ENCODE data around the gene MZT2B.
"Not testable (repeated sequence)": the region's sequence is repeated elsewhere in the genome, so short reads cannot be mapped to it uniquely, and the experiment has no call there.

Gene MZT2B

GRCh38 chr2:130181880-130182682 is at the start of gene MZT2B:
Gene MZT2B (plus strand): TSS chr2:130182262. CDS start chr2:130182283, 21 bp downstream.
- DNase-seq (ENCODE audit: extremely low read depth in 1 of 2, low read depth in 1 of 2): peak; percentile 58 to 84

DNA sequence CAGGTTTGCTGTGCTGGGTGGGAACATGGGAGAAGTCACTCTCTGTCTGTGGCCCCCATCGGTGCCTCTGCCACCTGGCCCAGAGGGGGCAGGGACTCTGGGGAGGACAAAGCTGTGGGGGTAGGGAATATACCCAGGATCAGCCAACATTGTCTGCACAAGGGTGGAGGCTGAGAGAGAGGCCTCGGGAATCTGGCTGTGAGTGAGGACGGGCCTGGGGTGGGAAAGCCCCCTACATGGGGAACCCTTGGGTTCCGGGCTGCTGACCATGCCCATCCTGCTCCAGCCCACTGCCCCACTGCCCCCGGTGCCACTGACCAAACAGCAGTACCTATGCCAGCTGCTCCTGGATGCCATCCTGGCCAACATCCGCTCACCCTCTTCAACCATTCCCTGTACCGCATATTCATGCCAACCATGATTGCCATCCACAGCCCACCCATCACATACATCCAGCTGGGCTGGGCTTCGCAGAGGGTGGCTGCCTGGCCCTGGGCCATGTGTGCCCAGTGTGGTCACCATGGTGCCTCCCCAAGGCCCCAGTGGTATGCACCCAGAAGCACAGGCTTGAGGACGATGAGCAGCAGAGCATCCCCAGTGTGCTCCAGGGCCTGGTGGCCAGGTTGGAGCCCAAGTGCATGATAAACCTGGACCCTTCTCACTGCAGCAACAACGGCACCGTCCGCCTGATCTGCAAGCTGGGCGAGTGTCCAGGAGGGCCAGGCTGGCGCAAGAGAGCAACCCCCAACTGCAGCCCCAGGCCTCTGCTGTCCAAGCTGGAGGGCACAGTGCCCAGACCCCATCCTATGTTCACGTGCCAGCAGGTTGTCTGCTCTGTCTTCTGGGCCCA is 46.1 kb upstream of the MZT2B start:
- DNase-seq (ENCODE audit: extremely low read depth in 1 of 2, low read depth in 1 of 2): no peak

- DNase-seq (ENCODE audit: extremely low read depth in 1 of 2, low read depth in 1 of 2): not testable (repeated sequence)
Measured at GRCh38 chr2:130136546-130136945, 45.5 kb upstream of the MZT2B start.

DNA sequence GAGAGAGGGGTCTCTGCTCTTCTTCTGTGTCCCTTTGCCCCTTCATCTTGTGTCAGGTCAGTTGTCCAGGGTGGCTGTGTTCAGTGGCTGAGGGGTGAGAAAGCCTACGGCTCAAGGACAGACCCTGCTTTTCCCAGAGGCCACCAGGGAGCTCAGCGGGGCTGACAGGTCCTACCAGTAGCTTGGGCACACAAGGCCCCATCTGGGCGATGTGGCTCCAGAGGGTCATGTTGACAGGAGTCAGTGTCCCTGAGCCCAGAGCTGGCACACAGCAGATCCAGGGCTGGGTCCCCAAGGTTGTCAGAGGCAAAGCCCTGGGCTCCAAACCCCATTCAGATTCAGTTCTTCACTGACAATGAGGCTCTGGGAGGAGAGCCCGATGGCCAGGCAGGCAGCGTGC is 44.9 kb upstream of the MZT2B start:
- not testable (repeated sequence) for DNase-seq (ENCODE audit: extremely low read depth in 1 of 2, low read depth in 1 of 2)

DNA sequence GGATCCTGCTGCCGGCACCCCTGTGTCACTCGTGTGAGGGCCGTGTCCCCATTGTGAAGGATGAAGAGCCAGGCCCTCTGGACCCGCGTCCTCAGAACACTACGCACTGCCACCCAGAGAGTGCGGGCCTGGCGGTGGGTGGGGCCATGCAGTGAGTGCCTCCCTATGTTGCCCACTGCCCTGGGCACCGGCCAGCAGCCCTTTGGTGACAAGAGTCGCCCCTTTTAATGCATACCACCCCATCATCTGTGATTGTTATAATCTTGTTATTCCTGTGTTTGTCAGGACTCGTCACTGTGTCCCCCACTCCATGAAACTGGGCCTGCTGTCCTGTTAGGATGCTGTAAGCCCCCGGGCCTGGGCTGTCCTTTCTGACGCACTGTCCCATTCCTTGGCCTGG is 43.7 kb upstream of the MZT2B start:
- DNase-seq (ENCODE audit: extremely low read depth in 1 of 2, low read depth in 1 of 2): not testable (repeated sequence)

DNA sequence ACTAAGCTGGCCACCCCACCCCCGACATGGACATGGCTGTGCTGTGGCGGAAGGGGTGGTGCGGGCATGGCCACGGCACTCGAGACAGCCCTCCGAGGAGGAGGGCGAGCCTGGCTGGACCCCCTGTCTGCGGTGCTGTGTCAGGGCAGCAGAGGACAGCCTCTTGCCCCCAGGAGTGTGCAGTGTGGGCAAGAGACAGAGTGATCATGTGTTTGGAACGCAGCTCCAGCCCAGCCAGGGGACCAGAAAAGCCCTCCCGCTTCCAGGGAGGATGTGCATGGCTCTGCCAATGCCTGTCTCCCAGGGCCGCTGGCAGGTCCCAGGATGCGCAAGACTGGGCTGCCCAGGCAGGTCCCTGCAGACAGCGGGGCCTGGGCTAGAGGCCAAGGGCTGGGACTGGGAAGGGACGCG is 43.2 kb upstream of the MZT2B start:
- DNase-seq (ENCODE audit: extremely low read depth in 1 of 2, low read depth in 1 of 2): not testable (repeated sequence)

DNA sequence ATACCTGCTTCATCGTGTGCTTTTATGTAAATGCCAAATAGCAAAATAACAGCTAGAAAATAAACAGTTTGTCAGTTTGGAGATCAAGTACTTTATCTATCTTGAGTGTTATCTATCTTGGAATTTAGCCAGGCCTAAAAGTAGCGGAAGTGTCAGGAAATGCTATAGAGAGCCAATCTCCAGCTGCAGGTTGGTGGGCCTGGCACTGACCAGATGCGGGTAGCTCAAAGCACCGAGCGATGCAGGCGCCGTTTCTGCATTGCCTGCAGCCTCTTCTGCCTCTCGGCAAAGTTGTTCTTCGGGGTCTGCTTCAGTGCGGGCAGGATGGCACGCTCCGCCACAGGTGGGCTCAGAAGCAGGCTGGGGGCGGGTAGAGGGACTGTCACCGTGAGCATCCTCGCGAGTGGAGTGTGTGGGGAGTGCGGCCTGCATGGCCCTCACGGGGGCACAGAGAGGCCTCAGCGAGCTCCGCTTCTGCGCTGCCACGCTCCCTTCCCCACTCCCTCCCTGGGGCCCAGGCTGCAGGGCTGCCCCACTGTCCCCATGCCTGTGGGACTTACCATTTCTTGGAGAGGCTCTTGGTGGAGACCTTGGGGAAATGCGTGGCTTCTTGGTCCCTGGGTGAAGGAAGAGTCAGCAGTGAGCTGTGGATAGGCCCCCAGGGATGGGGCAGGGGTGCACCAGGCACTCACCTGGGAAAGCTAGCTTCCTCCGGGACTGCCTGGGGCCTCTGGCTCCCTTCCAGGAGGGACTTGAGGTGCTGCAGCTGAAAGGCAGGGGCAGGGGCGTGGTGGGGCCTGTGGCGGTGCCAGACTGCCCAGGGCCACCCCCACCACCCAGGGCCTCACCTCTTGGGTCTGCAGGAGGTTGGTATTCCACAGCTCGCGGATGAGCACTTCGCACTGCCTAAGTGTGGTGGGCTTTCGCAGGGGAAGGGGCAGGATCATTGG is 42.5 kb upstream of the MZT2B start:
- DNase-seq (ENCODE audit: extremely low read depth in 1 of 2, low read depth in 1 of 2): not testable (repeated sequence)

DNA sequence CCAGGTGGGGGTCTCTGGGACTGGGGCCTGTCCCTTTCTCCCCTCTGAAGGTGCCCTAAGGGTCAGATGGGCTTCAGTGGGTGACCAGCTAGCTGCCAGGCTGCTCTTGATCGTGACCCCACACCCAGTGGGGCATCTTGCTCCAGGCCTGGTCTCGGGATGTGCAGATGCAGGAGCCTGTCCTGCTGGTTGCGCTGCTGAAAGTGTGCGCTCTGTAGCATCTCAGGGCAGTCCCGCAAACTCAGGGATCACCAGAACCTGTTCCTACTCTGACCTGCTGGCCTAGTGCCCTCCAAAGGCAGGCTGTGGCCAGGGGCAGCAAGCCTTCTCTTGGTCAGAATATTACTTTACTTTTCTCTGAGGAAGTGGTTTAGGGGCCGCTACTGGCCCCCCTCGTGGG is 41.5 kb upstream of the MZT2B start:
- not testable (repeated sequence) for DNase-seq (ENCODE audit: extremely low read depth in 1 of 2, low read depth in 1 of 2)

GRCh38 chr2:130141002-130141401 is 41.1 kb upstream of the MZT2B start:
- not testable (repeated sequence) for DNase-seq (ENCODE audit: extremely low read depth in 1 of 2, low read depth in 1 of 2)

DNA sequence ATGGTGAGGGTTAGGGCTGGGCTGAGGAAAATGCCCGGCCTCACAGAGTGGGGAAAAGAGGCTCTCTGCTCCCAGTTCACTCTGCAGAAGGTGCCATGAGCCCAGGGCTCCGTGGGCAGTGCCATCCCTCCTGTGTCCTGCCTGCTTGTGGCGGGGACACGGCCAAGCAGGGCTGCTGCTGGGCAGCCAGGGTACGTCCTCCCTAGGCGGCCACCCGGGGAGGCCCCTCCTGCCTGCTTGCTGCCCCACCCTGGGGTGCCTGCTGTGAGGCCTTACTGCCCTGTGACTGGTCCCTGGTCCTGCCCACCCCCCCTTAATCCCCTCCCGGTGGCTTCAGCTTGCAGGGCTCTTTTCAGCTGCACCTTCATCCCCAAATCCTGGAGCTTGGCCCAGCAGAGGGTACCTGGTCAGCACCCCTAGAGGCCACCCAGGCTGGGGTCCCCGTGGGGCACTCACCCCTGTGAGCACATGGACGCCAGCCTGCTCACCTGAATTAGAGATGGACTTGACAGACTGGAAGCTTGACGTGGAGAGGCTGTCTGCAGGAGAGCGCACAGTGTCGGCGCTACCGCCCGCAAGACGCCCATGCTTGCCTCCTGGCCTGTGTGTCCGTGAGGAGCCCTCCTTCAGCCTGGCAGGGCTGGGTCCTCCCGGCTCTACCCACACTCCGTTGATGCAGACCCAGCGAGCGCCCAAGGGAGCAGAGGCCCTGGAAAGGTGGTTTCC is 40.3 kb upstream of the MZT2B start:
- DNase-seq (ENCODE audit: extremely low read depth in 1 of 2, low read depth in 1 of 2): not testable (repeated sequence)

GRCh38 chr2:130142396-130143265 is 39.4 kb upstream of the MZT2B start:
- not testable (repeated sequence) for DNase-seq (ENCODE audit: extremely low read depth in 1 of 2, low read depth in 1 of 2)

DNA sequence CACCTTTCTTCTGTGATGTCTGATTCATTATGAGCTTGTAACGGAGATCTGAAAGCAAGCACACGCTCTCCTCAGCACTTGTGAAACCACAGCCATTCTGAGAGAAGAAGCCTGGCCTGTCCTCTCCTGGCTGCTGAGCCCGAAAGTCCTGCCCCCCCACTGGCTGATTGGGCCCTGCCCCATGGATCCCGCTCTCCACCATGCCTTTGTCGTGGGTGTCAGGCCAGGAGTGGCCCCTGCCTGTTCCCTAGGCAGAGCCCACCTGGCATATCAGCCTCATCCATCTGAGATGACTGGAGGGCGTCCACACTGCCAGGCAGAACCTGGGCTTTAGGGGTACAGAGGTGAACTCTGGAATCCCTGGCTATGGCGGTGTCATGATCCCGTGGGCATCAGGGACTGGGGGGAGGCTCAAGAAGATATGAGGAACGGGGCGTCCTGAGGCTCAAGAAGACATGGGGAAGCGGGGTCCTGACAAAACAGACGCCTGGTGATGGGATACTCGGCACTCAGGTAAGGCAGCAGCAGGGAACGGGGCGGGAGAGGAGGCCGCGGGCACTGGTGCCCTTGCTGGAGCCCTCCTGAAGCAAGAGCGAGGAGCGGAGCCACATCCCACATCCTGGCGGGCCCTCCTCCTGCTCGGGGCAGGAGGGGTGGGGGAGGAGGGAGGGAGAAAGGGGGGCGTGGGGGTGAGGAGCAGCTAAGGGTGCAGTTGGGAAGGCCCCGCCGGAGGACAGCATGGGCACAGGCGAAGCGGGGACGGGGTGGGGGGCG is 38.6 kb upstream of the MZT2B start:
- not testable (repeated sequence) for DNase-seq (ENCODE audit: extremely low read depth in 1 of 2, low read depth in 1 of 2)

- DNase-seq (ENCODE audit: extremely low read depth in 1 of 2, low read depth in 1 of 2): peak; percentile 5 to 36
Measured at GRCh38 chr2:130145006-130145414, 37.1 kb upstream of the MZT2B start, which contains the start of gene CCDC74B. Gene CCDC74B (minus strand): TSS chr2:130145112. CDS start chr2:130144996, 116 bp downstream.

GRCh38 chr2:130148515-130148914 is 33.5 kb upstream of the MZT2B start:
- not testable (repeated sequence) for DNase-seq (ENCODE audit: extremely low read depth in 1 of 2, low read depth in 1 of 2)

DNA sequence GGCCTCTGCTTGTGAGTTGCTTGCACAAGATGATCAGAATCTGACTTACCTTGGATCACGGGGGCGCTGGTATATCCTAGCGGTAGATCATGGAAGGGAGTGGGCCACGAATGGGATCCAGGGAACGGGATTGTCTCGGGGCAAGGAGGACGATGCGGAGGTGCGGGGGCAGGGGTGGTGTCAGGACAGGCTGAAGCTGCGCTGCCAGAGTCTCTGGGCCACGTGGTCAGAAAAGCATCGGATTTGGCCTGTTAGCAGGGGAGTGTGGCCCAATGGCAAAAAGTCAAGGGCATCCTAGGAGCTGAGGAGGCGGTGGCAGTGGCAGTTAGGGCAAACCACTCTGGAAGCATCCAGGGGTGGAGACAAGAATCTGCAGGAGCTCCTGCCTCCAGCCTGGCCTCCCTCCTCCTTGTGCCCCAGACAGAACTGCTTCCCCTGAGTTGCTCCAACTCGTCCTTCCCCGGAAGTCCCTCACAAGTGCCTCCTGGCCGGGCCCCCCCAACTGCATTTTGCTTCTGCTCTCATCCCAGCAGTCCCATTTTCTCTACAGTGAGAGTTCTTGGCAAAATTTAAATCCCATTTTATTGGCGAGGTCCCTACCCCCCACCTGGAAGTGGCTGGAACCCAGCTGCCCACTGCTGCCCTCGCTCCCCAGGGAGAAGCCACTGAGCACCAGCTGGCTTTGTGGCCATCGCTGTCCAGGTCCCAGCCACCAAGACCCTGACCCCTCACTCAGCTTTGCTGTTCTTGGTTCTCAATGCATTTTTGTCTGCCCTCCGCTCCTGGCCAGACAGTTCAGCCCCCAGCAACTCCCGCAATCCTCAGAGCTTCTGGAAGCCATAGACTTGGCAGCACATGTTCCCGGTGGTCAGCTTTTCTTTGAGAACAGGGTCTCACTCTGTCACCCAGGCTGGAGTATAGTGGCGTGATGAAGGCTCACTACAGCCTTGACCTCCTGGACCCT is 31.6 kb upstream of the MZT2B start:
- DNase-seq (ENCODE audit: extremely low read depth in 1 of 2, low read depth in 1 of 2): no peak

- DNase-seq (ENCODE audit: extremely low read depth in 1 of 2, low read depth in 1 of 2): not testable (repeated sequence)
Measured at GRCh38 chr2:130151145-130151512, 30.9 kb upstream of the MZT2B start.

All from activated CD8-positive, alpha-beta memory T cell treated with anti-CD3 and anti-CD28 coated beads for 1 hour (primary cell).